ENCODE measurements around the gene XXYLT1.
"Not testable (repeated sequence)": the region's sequence is repeated elsewhere in the genome, so short reads cannot be mapped to it uniquely, and the experiment has no call there.

DNA sequence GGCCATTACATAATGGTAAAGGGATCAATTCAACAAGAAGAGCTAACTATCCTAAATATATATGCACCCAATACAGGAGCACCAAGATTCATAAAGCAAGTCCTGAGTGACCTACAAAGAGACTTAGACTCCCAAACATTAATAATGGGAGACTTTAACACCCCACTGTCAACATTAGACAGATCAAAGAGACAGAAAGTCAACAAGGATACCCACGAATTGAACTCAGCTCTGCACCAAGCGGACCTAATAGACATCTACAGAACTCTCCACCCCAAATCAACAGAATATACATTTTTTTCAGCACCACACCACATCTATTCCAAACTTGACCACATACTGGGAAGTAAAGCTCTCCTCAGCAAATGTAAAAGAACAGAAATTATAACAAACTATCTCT lies 55.4 kb downstream of the XXYLT1 start:
- not testable (repeated sequence) for TF ChIP-seq TCF7 (CRISPR knock-in tag; IDR thresholded peaks at IDR 0.05; ENCODE audit: low read depth); NR3C1 (CRISPR knock-in tag; conservative IDR thresholded peaks at IDR 0.05; ENCODE audit: low read depth); CTCF (IDR thresholded peaks at IDR 0.05); SP1 (CRISPR knock-in tag; conservative IDR thresholded peaks at IDR 0.05); ATF1 (CRISPR knock-in tag; IDR thresholded peaks at IDR 0.05); TEAD1 (CRISPR knock-in tag; IDR thresholded peaks at IDR 0.05); ZNF423 (CRISPR knock-in tag; IDR thresholded peaks at IDR 0.05)
- TF ChIP-seq, protein P1, sequence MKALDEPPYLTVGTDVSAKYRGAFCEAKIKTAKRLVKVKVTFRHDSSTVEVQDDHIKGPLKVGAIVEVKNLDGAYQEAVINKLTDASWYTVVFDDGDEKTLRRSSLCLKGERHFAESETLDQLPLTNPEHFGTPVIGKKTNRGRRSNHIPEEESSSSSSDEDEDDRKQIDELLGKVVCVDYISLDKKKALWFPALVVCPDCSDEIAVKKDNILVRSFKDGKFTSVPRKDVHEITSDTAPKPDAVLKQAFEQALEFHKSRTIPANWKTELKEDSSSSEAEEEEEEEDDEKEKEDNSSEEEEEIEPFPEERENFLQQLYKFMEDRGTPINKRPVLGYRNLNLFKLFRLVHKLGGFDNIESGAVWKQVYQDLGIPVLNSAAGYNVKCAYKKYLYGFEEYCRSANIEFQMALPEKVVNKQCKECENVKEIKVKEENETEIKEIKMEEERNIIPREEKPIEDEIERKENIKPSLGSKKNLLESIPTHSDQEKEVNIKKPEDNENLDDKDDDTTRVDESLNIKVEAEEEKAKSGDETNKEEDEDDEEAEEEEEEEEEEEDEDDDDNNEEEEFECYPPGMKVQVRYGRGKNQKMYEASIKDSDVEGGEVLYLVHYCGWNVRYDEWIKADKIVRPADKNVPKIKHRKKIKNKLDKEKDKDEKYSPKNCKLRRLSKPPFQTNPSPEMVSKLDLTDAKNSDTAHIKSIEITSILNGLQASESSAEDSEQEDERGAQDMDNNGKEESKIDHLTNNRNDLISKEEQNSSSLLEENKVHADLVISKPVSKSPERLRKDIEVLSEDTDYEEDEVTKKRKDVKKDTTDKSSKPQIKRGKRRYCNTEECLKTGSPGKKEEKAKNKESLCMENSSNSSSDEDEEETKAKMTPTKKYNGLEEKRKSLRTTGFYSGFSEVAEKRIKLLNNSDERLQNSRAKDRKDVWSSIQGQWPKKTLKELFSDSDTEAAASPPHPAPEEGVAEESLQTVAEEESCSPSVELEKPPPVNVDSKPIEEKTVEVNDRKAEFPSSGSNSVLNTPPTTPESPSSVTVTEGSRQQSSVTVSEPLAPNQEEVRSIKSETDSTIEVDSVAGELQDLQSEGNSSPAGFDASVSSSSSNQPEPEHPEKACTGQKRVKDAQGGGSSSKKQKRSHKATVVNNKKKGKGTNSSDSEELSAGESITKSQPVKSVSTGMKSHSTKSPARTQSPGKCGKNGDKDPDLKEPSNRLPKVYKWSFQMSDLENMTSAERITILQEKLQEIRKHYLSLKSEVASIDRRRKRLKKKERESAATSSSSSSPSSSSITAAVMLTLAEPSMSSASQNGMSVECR (CRISPR knock-in tag; IDR thresholded peaks at IDR 0.05; ENCODE audit: borderline replicate concordance): not testable (repeated sequence)
- TF ChIP-seq, protein P2, sequence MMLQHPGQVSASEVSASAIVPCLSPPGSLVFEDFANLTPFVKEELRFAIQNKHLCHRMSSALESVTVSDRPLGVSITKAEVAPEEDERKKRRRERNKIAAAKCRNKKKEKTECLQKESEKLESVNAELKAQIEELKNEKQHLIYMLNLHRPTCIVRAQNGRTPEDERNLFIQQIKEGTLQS (CRISPR knock-in tag; conservative IDR thresholded peaks at IDR 0.05): not testable (repeated sequence)
- TF ChIP-seq, protein P3, sequence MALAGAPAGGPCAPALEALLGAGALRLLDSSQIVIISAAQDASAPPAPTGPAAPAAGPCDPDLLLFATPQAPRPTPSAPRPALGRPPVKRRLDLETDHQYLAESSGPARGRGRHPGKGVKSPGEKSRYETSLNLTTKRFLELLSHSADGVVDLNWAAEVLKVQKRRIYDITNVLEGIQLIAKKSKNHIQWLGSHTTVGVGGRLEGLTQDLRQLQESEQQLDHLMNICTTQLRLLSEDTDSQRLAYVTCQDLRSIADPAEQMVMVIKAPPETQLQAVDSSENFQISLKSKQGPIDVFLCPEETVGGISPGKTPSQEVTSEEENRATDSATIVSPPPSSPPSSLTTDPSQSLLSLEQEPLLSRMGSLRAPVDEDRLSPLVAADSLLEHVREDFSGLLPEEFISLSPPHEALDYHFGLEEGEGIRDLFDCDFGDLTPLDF (CRISPR knock-in tag; IDR thresholded peaks at IDR 0.05): not testable (repeated sequence)

Measured in WTC11 (cell line).